ENCODE results near the gene SEC24C. TPM values are rescaled to one million over a fixed set of nuclear protein-coding genes. Genes with fewer than 3 reads are reported as not detected.

Gene SEC24C
- total and polyA plus RNA-seq, 2 of the 13 experiments (the other 11 are each of a cell fraction or from before 2014, with no cell fraction given), result 63.1 to 66.4 TPM

GRCh38 chr10:73785211-73785720 lies 41.1 kb downstream of the SEC24C start, which contains the start of gene ZSWIM8 (continued):
- peak; percentile 31; the same call in 1 of the 2 replicates for TF ChIP-seq NR0B2 (CRISPR knock-in tag; IDR thresholded peaks at IDR 0.05)
- TF ChIP-seq ZFP62 (CRISPR knock-in tag; IDR thresholded peaks at IDR 0.05), result no peak
- TF ChIP-seq JUND (CRISPR knock-in tag; IDR thresholded peaks at IDR 0.05), result no peak
- peak; percentile 39; the same call in 1 of the 2 replicates for TF ChIP-seq ARID3A (IDR thresholded peaks at IDR 0.05; ENCODE audit: low read depth, low read length)
- TF ChIP-seq MAF1 (CRISPR knock-in tag; IDR thresholded peaks at IDR 0.05; ENCODE audit: borderline replicate concordance), result no peak
- no peak for TF ChIP-seq ZNF326 (CRISPR knock-in tag; IDR thresholded peaks at IDR 0.05; ENCODE audit: borderline replicate concordance)
- 0 out of 2 replicates have a peak, but pooled peaks have one; percentile 48 for TF ChIP-seq SNAPC5 (CRISPR knock-in tag; IDR thresholded peaks at IDR 0.05; ENCODE audit: borderline replicate concordance)
- TF ChIP-seq U2AF2 (IDR thresholded peaks at IDR 0.05; ENCODE audit: low read depth, low read length), result no peak
- TF ChIP-seq, protein P1, sequence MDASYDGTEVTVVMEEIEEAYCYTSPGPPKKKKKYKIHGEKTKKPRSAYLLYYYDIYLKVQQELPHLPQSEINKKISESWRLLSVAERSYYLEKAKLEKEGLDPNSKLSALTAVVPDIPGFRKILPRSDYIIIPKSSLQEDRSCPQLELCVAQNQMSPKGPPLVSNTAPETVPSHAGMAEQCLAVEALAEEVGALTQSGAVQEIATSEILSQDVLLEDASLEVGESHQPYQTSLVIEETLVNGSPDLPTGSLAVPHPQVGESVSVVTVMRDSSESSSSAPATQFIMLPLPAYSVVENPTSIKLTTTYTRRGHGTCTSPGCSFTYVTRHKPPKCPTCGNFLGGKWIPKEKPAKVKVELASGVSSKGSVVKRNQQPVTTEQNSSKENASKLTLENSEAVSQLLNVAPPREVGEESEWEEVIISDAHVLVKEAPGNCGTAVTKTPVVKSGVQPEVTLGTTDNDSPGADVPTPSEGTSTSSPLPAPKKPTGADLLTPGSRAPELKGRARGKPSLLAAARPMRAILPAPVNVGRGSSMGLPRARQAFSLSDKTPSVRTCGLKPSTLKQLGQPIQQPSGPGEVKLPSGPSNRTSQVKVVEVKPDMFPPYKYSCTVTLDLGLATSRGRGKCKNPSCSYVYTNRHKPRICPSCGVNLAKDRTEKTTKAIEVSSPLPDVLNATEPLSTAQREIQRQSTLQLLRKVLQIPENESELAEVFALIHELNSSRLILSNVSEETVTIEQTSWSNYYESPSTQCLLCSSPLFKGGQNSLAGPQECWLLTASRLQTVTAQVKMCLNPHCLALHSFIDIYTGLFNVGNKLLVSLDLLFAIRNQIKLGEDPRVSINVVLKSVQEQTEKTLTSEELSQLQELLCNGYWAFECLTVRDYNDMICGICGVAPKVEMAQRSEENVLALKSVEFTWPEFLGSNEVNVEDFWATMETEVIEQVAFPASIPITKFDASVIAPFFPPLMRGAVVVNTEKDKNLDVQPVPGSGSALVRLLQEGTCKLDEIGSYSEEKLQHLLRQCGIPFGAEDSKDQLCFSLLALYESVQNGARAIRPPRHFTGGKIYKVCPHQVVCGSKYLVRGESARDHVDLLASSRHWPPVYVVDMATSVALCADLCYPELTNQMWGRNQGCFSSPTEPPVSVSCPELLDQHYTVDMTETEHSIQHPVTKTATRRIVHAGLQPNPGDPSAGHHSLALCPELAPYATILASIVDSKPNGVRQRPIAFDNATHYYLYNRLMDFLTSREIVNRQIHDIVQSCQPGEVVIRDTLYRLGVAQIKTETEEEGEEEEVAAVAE (CRISPR knock-in tag; IDR thresholded peaks at IDR 0.05; ENCODE audit: borderline replicate concordance), result peak; percentile 98
- TF ChIP-seq, protein P2, sequence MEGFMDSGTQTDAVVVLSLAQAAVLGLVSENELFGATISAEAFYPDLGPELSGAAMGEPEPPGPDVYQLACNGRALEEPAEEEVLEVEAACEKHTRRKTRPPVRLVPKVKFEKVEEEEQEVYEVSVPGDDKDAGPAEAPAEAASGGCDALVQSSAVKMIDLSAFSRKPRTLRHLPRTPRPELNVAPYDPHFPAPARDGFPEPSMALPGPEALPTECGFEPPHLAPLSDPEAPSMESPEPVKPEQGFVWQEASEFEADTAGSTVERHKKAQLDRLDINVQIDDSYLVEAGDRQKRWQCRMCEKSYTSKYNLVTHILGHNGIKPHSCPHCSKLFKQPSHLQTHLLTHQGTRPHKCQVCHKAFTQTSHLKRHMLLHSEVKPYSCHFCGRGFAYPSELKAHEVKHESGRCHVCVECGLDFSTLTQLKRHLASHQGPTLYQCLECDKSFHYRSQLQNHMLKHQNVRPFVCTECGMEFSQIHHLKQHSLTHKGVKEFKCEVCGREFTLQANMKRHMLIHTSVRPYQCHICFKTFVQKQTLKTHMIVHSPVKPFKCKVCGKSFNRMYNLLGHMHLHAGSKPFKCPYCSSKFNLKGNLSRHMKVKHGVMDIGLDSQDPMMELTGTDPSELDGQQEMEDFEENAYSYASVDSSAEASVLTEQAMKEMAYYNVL (CRISPR knock-in tag; IDR thresholded peaks at IDR 0.05; ENCODE audit: borderline replicate concordance), result 0 out of 2 replicates have a peak, but pooled peaks have one; percentile 26
- no peak for TF ChIP-seq SP1 (IDR thresholded peaks at IDR 0.05)
- TF ChIP-seq SP1 (CRISPR knock-in tag; IDR thresholded peaks at IDR 0.05), result no peak
- no peak for TF ChIP-seq ZBTB43 (CRISPR knock-in tag; conservative IDR thresholded peaks at IDR 0.05)
- no peak for TF ChIP-seq ZNF768 (CRISPR knock-in tag; IDR thresholded peaks at IDR 0.05)
- TF ChIP-seq DBP (CRISPR knock-in tag; IDR thresholded peaks at IDR 0.05; ENCODE audit: not compliant biosample characterization), result no peak
- peak; percentile 26 for TF ChIP-seq ZNF883 (CRISPR knock-in tag; IDR thresholded peaks at IDR 0.05; ENCODE audit: not compliant biosample characterization)
- TF ChIP-seq ZNF563 (CRISPR knock-in tag; IDR thresholded peaks at IDR 0.05), result 0 out of 2 replicates have a peak, but pooled peaks have one; percentile 50
- TF ChIP-seq ATF7-NPFF (CRISPR knock-in tag; IDR thresholded peaks at IDR 0.05; ENCODE audit: low read depth), result no peak
- no peak for TF ChIP-seq RCOR2 (CRISPR knock-in tag; IDR thresholded peaks at IDR 0.05)

Data from HepG2 (cell line).